ENCODE data around the gene RNU5D-1.

Gene RNU5D-1

GRCh38 chr1:44719318-44719717, 11.7 kb downstream of the RNU5D-1 start:
- no peak for DNase-seq (ENCODE audit: low read depth)
- H3K4me3 ChIP-seq (ENCODE audit: low read depth, low read length), result no peak overlapping the region
- TF ChIP-seq CTCF (IDR thresholded peaks at IDR 0.05; ENCODE audit: control insufficient read depth, extremely low read depth, insufficient read depth), result no peak

- no peak overlapping the region for H3K4me3 ChIP-seq (ENCODE audit: low read depth, low read length)
- no peak for DNase-seq (ENCODE audit: low read depth)
- TF ChIP-seq CTCF (IDR thresholded peaks at IDR 0.05; ENCODE audit: control insufficient read depth, extremely low read depth, insufficient read depth), result no peak
Measured at GRCh38 chr1:44718091-44718490, 12.9 kb downstream of the RNU5D-1 start.

- no peak for TF ChIP-seq CTCF (IDR thresholded peaks at IDR 0.05; ENCODE audit: control insufficient read depth, extremely low read depth, insufficient read depth)
- DNase-seq (ENCODE audit: low read depth), result no peak
- no peak overlapping the region for H3K4me3 ChIP-seq (ENCODE audit: low read depth, low read length)
Measured at GRCh38 chr1:44717653-44718052, 13.3 kb downstream of the RNU5D-1 start.

- no peak for DNase-seq (ENCODE audit: low read depth)
- no peak for TF ChIP-seq CTCF (IDR thresholded peaks at IDR 0.05; ENCODE audit: control insufficient read depth, extremely low read depth, insufficient read depth)
- no peak overlapping the region for H3K4me3 ChIP-seq (ENCODE audit: low read depth, low read length)
Measured at GRCh38 chr1:44717156-44717555, 13.8 kb downstream of the RNU5D-1 start.

GRCh38 chr1:44714944-44715571, 15.9 kb downstream of the RNU5D-1 start:
- peak; percentile 65 for DNase-seq (ENCODE audit: low read depth)
- H3K4me3 ChIP-seq (ENCODE audit: low read depth, low read length), result no peak overlapping the region
- TF ChIP-seq CTCF (IDR thresholded peaks at IDR 0.05; ENCODE audit: control insufficient read depth, extremely low read depth, insufficient read depth), result peak; percentile 90

GRCh38 chr1:44714532-44714931, 16.4 kb downstream of the RNU5D-1 start:
- DNase-seq (ENCODE audit: low read depth), result no peak
- no peak overlapping the region for H3K4me3 ChIP-seq (ENCODE audit: low read depth, low read length)
- TF ChIP-seq CTCF (IDR thresholded peaks at IDR 0.05; ENCODE audit: control insufficient read depth, extremely low read depth, insufficient read depth), result no peak

- TF ChIP-seq CTCF (IDR thresholded peaks at IDR 0.05; ENCODE audit: control insufficient read depth, extremely low read depth, insufficient read depth), result no peak
- H3K4me3 ChIP-seq (ENCODE audit: low read depth, low read length), result no peak overlapping the region
- DNase-seq (ENCODE audit: low read depth), result no peak
Measured at GRCh38 chr1:44713321-44713781, 17.6 kb downstream of the RNU5D-1 start.

All from LNCaP clone FGC (cell line).